Effector memory CD8-positive, alpha-beta T cell (primary cell): ENCODE measurements around the gene ABCC4.

Experiments
- ATAC-seq: fragments of 150-1000 bp; cut with Tn5 transposase; replicated peaks from 2 replicates; pipeline ENCODE4 v1.10.0; 2021; ENCODE audit warnings: mild to moderate bottlenecking, moderate library complexity
- DNase-seq, 3 experiments: peaks; one replicate each; pipeline ENCODE4 v3.0.0; 2021
- H3K27ac Mint-ChIP-seq, 2 donors: one replicate each; pipeline ENCODE4 v1.8.0; 2022; ENCODE audit warnings: mild to moderate bottlenecking in 2 of 2, mixed read lengths in 2 of 2, moderate library complexity in 2 of 2
- H3K27me3 Mint-ChIP-seq, 2 donors: one replicate each; pipeline ENCODE4 v1.8.0; 2022; ENCODE audit warnings: mixed read lengths in 2 of 2
- H3K36me3 Mint-ChIP-seq: one replicate; pipeline ENCODE4 v1.8.0; 2022; ENCODE audit warnings: mild to moderate bottlenecking, moderate library complexity, mixed read lengths; ENCODE audit not compliant: insufficient read depth
- H3K4me1 Mint-ChIP-seq, 2 donors: one replicate each; pipeline ENCODE4 v1.8.0; 2022; ENCODE audit warnings: low read depth in 2 of 2, mixed read lengths in 2 of 2
- H3K4me3 Mint-ChIP-seq, 2 donors: one replicate each; pipeline ENCODE4 v1.8.0; 2022; ENCODE audit warnings: mild to moderate bottlenecking in 2 of 2, mixed read lengths in 2 of 2, moderate library complexity in 2 of 2
- H3K9me3 Mint-ChIP-seq, 2 donors: one replicate each; pipeline ENCODE4 v1.8.0; 2022; ENCODE audit warnings: mixed read lengths in 2 of 2
- total RNA-seq, 9 experiments: gene quantifications; one replicate each; lab custom pipeline; 2026; lab: John Stamatoyannopoulos, UW

ABCC4 gene
- 14.3 to 58.9 (median 33.4) reads per million in 9 experiments for total RNA-seq

GRCh38 chr13:95301183-95301967 is at the start of gene ABCC4:
ABCC4 (minus strand) TSS chr13:95301451; CDS start chr13:95301314, 137 bp downstream.
- H3K4me3 Mint-ChIP-seq = peak within 1 kb of the TSS; percentile 85 to 93
- H3K9me3 Mint-ChIP-seq = no peaks in the 10 kb centered on the region
- H3K4me1 Mint-ChIP-seq = peaks cover 15 to 21% of the 10 kb centered on the region in 2 donors
- H3K27ac Mint-ChIP-seq = peak within 1 kb of the TSS; percentile 11 to 83
- no peaks in the 10 kb centered on the region for H3K36me3 Mint-ChIP-seq
- H3K27me3 Mint-ChIP-seq = no peaks in the 10 kb centered on the region
- ATAC-seq (peak; percentile 81), DNase-seq (peak; percentile 26 to 41 (median 35))

GRCh38 chr13:95349267-95349666 is 48.0 kb upstream of the ABCC4 start:
- Mint-ChIP-seq H3K9me3 (no peaks in the 10 kb centered on the region), H3K36me3 (peaks cover 11% of the 10 kb centered on the region), H3K4me1 (no peaks in the 10 kb centered on the region), H3K27ac (no peak overlapping the region), H3K27me3 (peaks cover 14 to 25% of the 10 kb centered on the region in 2 donors), H3K4me3 (no peak overlapping the region)
- no peak for DNase-seq
- no peak for ATAC-seq

- Mint-ChIP-seq H3K27ac (no peak overlapping the region), H3K4me3 (no peak overlapping the region), H3K9me3 (no peaks in the 10 kb centered on the region), H3K36me3 (peaks cover 4% of the 10 kb centered on the region), H3K27me3 (peaks cover 6 to 16% of the 10 kb centered on the region in 2 donors), H3K4me1 (no peaks in the 10 kb centered on the region)
- no peak for ATAC-seq
- no peak for DNase-seq
These were observed 42.7 kb upstream of the ABCC4 start for GRCh38 chr13:95343944-95344343.

- no peaks in the 10 kb centered on the region for H3K9me3 Mint-ChIP-seq
- no peak overlapping the region for H3K4me3 Mint-ChIP-seq
- H3K27ac Mint-ChIP-seq = no peak overlapping the region
- no peaks in the 10 kb centered on the region for H3K4me1 Mint-ChIP-seq
- no peaks in the 10 kb centered on the region for H3K27me3 Mint-ChIP-seq
- DNase-seq (no peak), ATAC-seq (no peak)
- no peaks in the 10 kb centered on the region for H3K36me3 Mint-ChIP-seq
These were observed 40.2 kb upstream of the ABCC4 start for GRCh38 chr13:95341441-95341840.

GRCh38 chr13:95338905-95339304 is 37.7 kb upstream of the ABCC4 start:
- ATAC-seq (no peak), DNase-seq (no peak)
- Mint-ChIP-seq H3K27me3 (no peaks in the 10 kb centered on the region), H3K4me3 (no peak overlapping the region), H3K36me3 (no peaks in the 10 kb centered on the region), H3K9me3 (no peaks in the 10 kb centered on the region), H3K4me1 (no peaks in the 10 kb centered on the region), H3K27ac (no peak overlapping the region)

- ATAC-seq = no peak
These were observed 36.3 kb upstream of the ABCC4 start for GRCh38 chr13:95337597-95337996.

GRCh38 chr13:95335667-95336066 is 34.4 kb upstream of the ABCC4 start:
- H3K36me3 Mint-ChIP-seq = no peaks in the 10 kb centered on the region
- H3K4me3 Mint-ChIP-seq = no peak overlapping the region
- H3K4me1 Mint-ChIP-seq = no peaks in the 10 kb centered on the region
- H3K27ac Mint-ChIP-seq = no peak overlapping the region
- no peaks in the 10 kb centered on the region for H3K9me3 Mint-ChIP-seq
- ATAC-seq (no peak), DNase-seq (no peak)
- H3K27me3 Mint-ChIP-seq = no peaks in the 10 kb centered on the region

More at GRCh38 chr13:95337597-95337996, 36.3 kb upstream of the ABCC4 start:
- Mint-ChIP-seq H3K36me3 (no peaks in the 10 kb centered on the region), H3K27ac (no peak overlapping the region), H3K4me1 (no peaks in the 10 kb centered on the region), H3K9me3 (no peaks in the 10 kb centered on the region), H3K27me3 (no peaks in the 10 kb centered on the region), H3K4me3 (no peak overlapping the region)
- DNase-seq = no peak

- DNase-seq = no peak
These were observed 27.1 kb upstream of the ABCC4 start for GRCh38 chr13:95328386-95328785.

GRCh38 chr13:95327190-95327589 is 25.9 kb upstream of the ABCC4 start:
- ATAC-seq (no peak), DNase-seq (no peak)
- Mint-ChIP-seq H3K9me3 (no peaks in the 10 kb centered on the region), H3K36me3 (no peaks in the 10 kb centered on the region), H3K4me1 (no peaks in the 10 kb centered on the region), H3K27ac (no peak overlapping the region), H3K4me3 (no peak overlapping the region), H3K27me3 (no peaks in the 10 kb centered on the region)

More at GRCh38 chr13:95328386-95328785, 27.1 kb upstream of the ABCC4 start:
- H3K27me3 Mint-ChIP-seq = no peaks in the 10 kb centered on the region
- no peaks in the 10 kb centered on the region for H3K9me3 Mint-ChIP-seq
- H3K36me3 Mint-ChIP-seq = no peaks in the 10 kb centered on the region
- no peak for ATAC-seq
- H3K4me3 Mint-ChIP-seq = no peak overlapping the region
- H3K4me1 Mint-ChIP-seq = no peaks in the 10 kb centered on the region
- no peak overlapping the region for H3K27ac Mint-ChIP-seq

- H3K27me3 Mint-ChIP-seq = no peaks in the 10 kb centered on the region
- no peak overlapping the region for H3K4me3 Mint-ChIP-seq
- H3K4me1 Mint-ChIP-seq = no peaks in the 10 kb centered on the region
- ATAC-seq = no peak
- no peak overlapping the region for H3K27ac Mint-ChIP-seq
- DNase-seq = no peak
- H3K36me3 Mint-ChIP-seq = no peaks in the 10 kb centered on the region
- no peaks in the 10 kb centered on the region for H3K9me3 Mint-ChIP-seq
These were observed 25.4 kb upstream of the ABCC4 start for GRCh38 chr13:95326695-95327094.

GRCh38 chr13:95325485-95325884 is 24.2 kb upstream of the ABCC4 start:
- Mint-ChIP-seq H3K27me3 (peaks cover 4 to 6% of the 10 kb centered on the region in 2 donors), H3K4me1 (no peaks in the 10 kb centered on the region), H3K36me3 (no peaks in the 10 kb centered on the region), H3K9me3 (no peaks in the 10 kb centered on the region), H3K4me3 (no peak overlapping the region), H3K27ac (no peak overlapping the region)
- DNase-seq (no peak), ATAC-seq (no peak)

GRCh38 chr13:95323930-95324662 is 22.8 kb upstream of the ABCC4 start:
- no peak for ATAC-seq
- Mint-ChIP-seq H3K4me3 (no peak overlapping the region), H3K27me3 (peaks cover 6 to 13% of the 10 kb centered on the region in 2 donors), H3K9me3 (no peaks in the 10 kb centered on the region), H3K36me3 (no peaks in the 10 kb centered on the region), H3K4me1 (no peaks in the 10 kb centered on the region), H3K27ac (no peak overlapping the region)
- DNase-seq = no peak

- DNase-seq (no peak), ATAC-seq (no peak)
- Mint-ChIP-seq H3K9me3 (no peaks in the 10 kb centered on the region), H3K4me3 (no peak overlapping the region), H3K36me3 (peaks cover 3% of the 10 kb centered on the region), H3K4me1 (no peaks in the 10 kb centered on the region), H3K27me3 (peaks cover 6 to 25% of the 10 kb centered on the region in 2 donors), H3K27ac (no peak overlapping the region)
These were observed 18.5 kb upstream of the ABCC4 start for GRCh38 chr13:95319551-95320274.
